H1 (cell line): Measurements from ENCODE around the gene POLE3.

Source experiments
- CHD2 ChIP-seq: IDR thresholded peaks from 2 replicates; pipeline ENCODE4 v1.6.1; 2012; ENCODE audit warnings: low read length, improper control_type of control experiment
- CREB1 ChIP-seq: IDR thresholded peaks from 2 replicates; pipeline ENCODE4 v1.6.1; 2012; ENCODE audit warnings: inconsistent platforms
- EZH2 ChIP-seq: fragments of 200-600 bp; sonication (generic); IDR thresholded peaks from 2 replicates; pipeline ENCODE4 v1.7.1; 2012; ENCODE audit warnings: low read depth, mild to moderate bottlenecking, moderate library complexity, low read length, inconsistent platforms; ENCODE audit not compliant: severe bottlenecking
- JUN ChIP-seq: IDR thresholded peaks from 2 replicates; pipeline ENCODE4 v1.6.1; 2011; ENCODE audit warnings: low read depth, mild to moderate bottlenecking, improper control_type of control experiment, low read length
- JUND ChIP-seq: IDR thresholded peaks from 2 replicates; pipeline ENCODE4 v1.6.1; 2011; ENCODE audit warnings: mild to moderate bottlenecking, improper control_type of control experiment, low read length
- PHF8 ChIP-seq: fragments of 200-600 bp; sonication (generic); conservative IDR thresholded peaks from 2 replicates; pipeline ENCODE4 v1.7.1; 2012; ENCODE audit warnings: low read depth, mild to moderate bottlenecking, inconsistent platforms, low read length, moderate library complexity
- POLR2A ChIP-seq, 2 experiments: IDR thresholded peaks; 1 replicate in 1 of 2; 2 replicates in 1 of 2; pipeline ENCODE4 v1.6.1; 2011; ENCODE audit warnings: low read depth in 2 of 2, low read length in 2 of 2, mild to moderate bottlenecking in 2 of 2; ENCODE audit errors: control extremely low read depth in 1 of 2
- POLR2AphosphoS5 ChIP-seq: IDR thresholded peaks from 2 replicates; pipeline ENCODE4 v1.6.1; 2011; ENCODE audit warnings: low read depth, low read length
- RAD21 ChIP-seq, 2 experiments: IDR thresholded peaks in 1 of 2; conservative IDR thresholded peaks in 1 of 2; 2 replicates each; pipeline ENCODE4 v1.6.1; 2011; ENCODE audit warnings: low read depth in 2 of 2, low read length in 2 of 2, improper control_type of control experiment in 1 of 2, inconsistent platforms in 1 of 2, mild to moderate bottlenecking in 1 of 2, moderate library complexity in 1 of 2
- SIN3A ChIP-seq, 2 experiments: IDR thresholded peaks in 1 of 2; conservative IDR thresholded peaks in 1 of 2; 2 replicates each; pipeline ENCODE4 v1.6.1; 2011 to 2012; ENCODE audit warnings: low read length in 2 of 2, improper control_type of control experiment in 1 of 2, low read depth in 1 of 2, mild to moderate bottlenecking in 1 of 2
- SIRT6 ChIP-seq: IDR thresholded peaks from one replicate; pipeline ENCODE4 v1.7.1; 2012; ENCODE audit warnings: low read length, inconsistent platforms
- ZNF274 ChIP-seq: IDR thresholded peaks from 2 replicates; pipeline ENCODE4 v1.7.0; 2012; ENCODE audit warnings: low read length, borderline replicate concordance; ENCODE audit errors: extremely low read depth
- TF ChIP-seq, protein P1 (sequence below), 3 experiments: IDR thresholded peaks; 1 replicate in 2 of 3; 2 replicates in 1 of 3; pipeline versions ENCODE4 v1.5.1 to v1.6.1; 2011; ENCODE audit warnings: low read length in 3 of 3, mild to moderate bottlenecking in 3 of 3, inconsistent platforms in 2 of 3, low read depth in 1 of 3, moderate library complexity in 1 of 3; ENCODE audit not compliant: insufficient read depth in 1 of 3; ENCODE audit errors: control extremely low read depth in 1 of 3

- TF ChIP-seq RAD21 (IDR thresholded peaks at IDR 0.05 in 1 of 2, conservative IDR thresholded peaks at IDR 0.05 in 1 of 2; ENCODE audit: low read depth in 2 of 2, low read length in 2 of 2) (no peak), EZH2 (no peak), POLR2A (IDR thresholded peaks at IDR 0.05; ENCODE audit: control extremely low read depth in 1 of 2, low read depth in 2 of 2, low read length in 2 of 2) (no peak), JUN (no peak), CHD2 (no peak), ZNF274 (no peak), CREB1 (no peak), SIRT6 (no peak), SIN3A (conservative IDR thresholded peaks at IDR 0.05 in 1 of 2, IDR thresholded peaks at IDR 0.05 in 1 of 2; ENCODE audit: low read depth in 1 of 2, low read length in 2 of 2) (no peak), POLR2AphosphoS5 (no peak), JUND (no peak), PHF8 (no peak)
- TF ChIP-seq, protein P1, sequence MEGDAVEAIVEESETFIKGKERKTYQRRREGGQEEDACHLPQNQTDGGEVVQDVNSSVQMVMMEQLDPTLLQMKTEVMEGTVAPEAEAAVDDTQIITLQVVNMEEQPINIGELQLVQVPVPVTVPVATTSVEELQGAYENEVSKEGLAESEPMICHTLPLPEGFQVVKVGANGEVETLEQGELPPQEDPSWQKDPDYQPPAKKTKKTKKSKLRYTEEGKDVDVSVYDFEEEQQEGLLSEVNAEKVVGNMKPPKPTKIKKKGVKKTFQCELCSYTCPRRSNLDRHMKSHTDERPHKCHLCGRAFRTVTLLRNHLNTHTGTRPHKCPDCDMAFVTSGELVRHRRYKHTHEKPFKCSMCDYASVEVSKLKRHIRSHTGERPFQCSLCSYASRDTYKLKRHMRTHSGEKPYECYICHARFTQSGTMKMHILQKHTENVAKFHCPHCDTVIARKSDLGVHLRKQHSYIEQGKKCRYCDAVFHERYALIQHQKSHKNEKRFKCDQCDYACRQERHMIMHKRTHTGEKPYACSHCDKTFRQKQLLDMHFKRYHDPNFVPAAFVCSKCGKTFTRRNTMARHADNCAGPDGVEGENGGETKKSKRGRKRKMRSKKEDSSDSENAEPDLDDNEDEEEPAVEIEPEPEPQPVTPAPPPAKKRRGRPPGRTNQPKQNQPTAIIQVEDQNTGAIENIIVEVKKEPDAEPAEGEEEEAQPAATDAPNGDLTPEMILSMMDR (IDR thresholded peaks at IDR 0.05; ENCODE audit: control extremely low read depth in 1 of 3, insufficient read depth in 1 of 3, low read depth in 1 of 3, low read length in 3 of 3) = no peak
These were observed 17.7 kb upstream of the POLE3 start for GRCh38 chr9:113428062-113428615.
